H1 (cell line): Measurements from ENCODE around the gene USP24. TPM values are rescaled to one million over a fixed set of nuclear protein-coding genes. Genes with fewer than 3 reads are reported as not detected.

Experiments
- CHD2 ChIP-seq: IDR thresholded peaks from 2 replicates; pipeline ENCODE4 v1.6.1; 2012; ENCODE audit warnings: low read length, improper control_type of control experiment
- SUZ12 ChIP-seq: fragments of 200-600 bp; sonication (generic); IDR thresholded peaks from 2 replicates; pipeline ENCODE4 v1.6.1; 2012; ENCODE audit warnings: mild to moderate bottlenecking, inconsistent platforms, low read length, moderate library complexity, mixed read lengths
- polyA plus RNA-seq, 7 experiments: library from polyadenylated mRNA; depleted of rRNA in 3 of 7; stranded (reverse) in 5 of 7; unstranded in 2 of 7; fragments of >200 nt in 5 of 7; fragments of 200-250 nt in 2 of 7; gene quantifications; 1 replicate in 5 of 7; 2 replicates in 1 of 7; 4 replicates in 1 of 7; pipeline versions ENCODE4 v1.2.1 to v1.2.3, GENCODE V29; 2011 to 2013; ENCODE audit warnings: missing spikeins in 2 of 7, mixed read lengths in 2 of 7
- total RNA-seq: library from RNA; stranded (reverse); fragmentation: NEBNext Ultra II Directional; extraction: Animal tissue kit (Norgen Biotek cat#: 25700); gene quantifications from 2 replicates; pipeline ENCODE4 v1.2.1, GENCODE V29; 2021

USP24 gene
- total and polyA plus RNA-seq, 2 of the 8 experiments (the other 6 are each of a cell fraction or from before 2014, with no cell fraction given), result 11.1 to 34.6 TPM

DNA sequence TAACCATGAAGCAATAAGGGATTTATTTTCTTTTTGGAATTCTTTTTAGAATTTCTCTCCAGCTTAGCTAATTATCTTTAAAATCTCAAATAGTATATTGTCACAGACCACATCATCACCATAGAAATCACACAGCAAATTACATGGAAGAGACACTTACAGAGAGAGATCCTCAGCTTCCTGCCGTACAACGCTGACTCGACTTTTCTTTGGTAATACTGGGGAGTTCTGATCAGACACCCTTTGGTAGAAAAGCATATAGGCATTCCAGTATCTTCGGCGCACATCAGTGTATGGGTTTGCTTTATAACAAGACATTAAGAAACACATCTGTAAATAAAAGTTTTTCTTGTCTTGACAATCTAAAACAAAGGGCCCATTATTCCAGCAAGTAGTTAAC, 120.1 kb downstream of the USP24 start (continued):
- TF ChIP-seq CHD2, result no peak
- no peak for TF ChIP-seq SUZ12
